Panc1 (cell line): Measurements from ENCODE around the gene USP53. TPM values are rescaled to one million over a fixed set of nuclear protein-coding genes. Genes with fewer than 3 reads are reported as not detected.

Experiments used
- ATAC-seq: fragments of 200-7000 bp; cut with Tn5 transposase; 2 replicates; pipeline ENCODE4 v1.9.1; 2020; ENCODE audit warnings: mild to moderate bottlenecking, moderate library complexity
- BruUV-seq: library from RNA; stranded (reverse); fragments of 400-500 nt; replicated peaks from 2 replicates; lab custom pipeline; 2021; lab: Mats Ljungman, UMichigan
- CTCF ChIA-PET: fragments of 300-600 bp; sonication (Branson Sonifier 250); formaldehyde crosslinking; loops from one replicate; lab custom pipeline; 2022; ENCODE audit warnings: antibody characterized with exemption; lab: Charles Lee
- POLR2A ChIA-PET: fragments of 300-600 bp; sonication (Branson Sonifier 250); formaldehyde crosslinking; loops from one replicate; lab custom pipeline; 2022; ENCODE audit warnings: antibody characterized with exemption; lab: Charles Lee
- DNase-seq: peaks from one replicate; pipeline ENCODE4 v3.0.0-alpha.2; 2010; ENCODE audit warnings: low read depth, low spot score
- H3K27ac ChIP-seq: 2 replicates; pipeline ENCODE4 v1.5.1; 2011; ENCODE audit warnings: mild to moderate bottlenecking, low read length, inconsistent platforms
- H3K27me3 ChIP-seq: fragments of 200-500 bp; sonication (Bioruptor generic); 2 replicates; pipeline ENCODE4 v1.6.0; 2014; ENCODE audit warnings: low read length, inconsistent platforms; ENCODE audit not compliant: control insufficient read depth, insufficient read depth
- H3K36me3 ChIP-seq: fragments of 200-500 bp; sonication (Bioruptor generic); 2 replicates; pipeline ENCODE4 v1.5.1; 2014; ENCODE audit warnings: inconsistent platforms, mild to moderate bottlenecking, low read length, moderate library complexity; ENCODE audit not compliant: control insufficient read depth, insufficient read depth
- H3K4me1 ChIP-seq: 2 replicates; pipeline ENCODE4 v1.5.1; 2011; ENCODE audit warnings: inconsistent platforms, mild to moderate bottlenecking, low read length, moderate library complexity; ENCODE audit not compliant: control insufficient read depth, insufficient read depth
- H3K4me3 ChIP-seq, 2 experiments: 2 replicates each; pipeline ENCODE4 v1.5.1; 2011 to 2012; ENCODE audit warnings: low read depth in 2 of 2, low read length in 2 of 2, mild to moderate bottlenecking in 2 of 2, inconsistent platforms in 1 of 2, moderate library complexity in 1 of 2
- H3K9me3 ChIP-seq: fragments of 200-500 bp; sonication (Bioruptor generic); 2 replicates; pipeline ENCODE4 v1.5.1; 2014; ENCODE audit warnings: low read depth, mild to moderate bottlenecking, inconsistent platforms, low read length, moderate library complexity; ENCODE audit not compliant: control insufficient read depth, insufficient read depth
- CTCF ChIP-seq: fragments of 450-650 bp; IDR thresholded peaks from 2 replicates; pipeline ENCODE4 v1.5.1; 2017; ENCODE audit warnings: mild to moderate bottlenecking
- POLR2AphosphoS5 ChIP-seq: IDR thresholded peaks from 2 replicates; pipeline ENCODE4 v1.6.1; 2012; ENCODE audit warnings: mild to moderate bottlenecking, low read depth, low read length, moderate library complexity
- REST ChIP-seq, 2 experiments: IDR thresholded peaks; 2 replicates each; pipeline ENCODE4 v1.6.1; 2011 to 2012; ENCODE audit warnings: low read depth in 2 of 2, control low read depth in 1 of 2, low read length in 1 of 2, mild to moderate bottlenecking in 1 of 2, moderate library complexity in 1 of 2; ENCODE audit not compliant: insufficient read depth in 1 of 2
- SIN3A ChIP-seq: IDR thresholded peaks from 2 replicates; pipeline ENCODE4 v1.6.1; 2012; ENCODE audit warnings: low read depth, mild to moderate bottlenecking, low read length, moderate library complexity, borderline replicate concordance; ENCODE audit not compliant: insufficient read depth
- TCF7L2 ChIP-seq: IDR thresholded peaks from 2 replicates; pipeline ENCODE4 v1.6.1; 2011; ENCODE audit warnings: mild to moderate bottlenecking, low read depth, low read length, inconsistent platforms
- in situ Hi-C: cut with HindIII; loops from 2 replicates; pipeline ENCODE4 v1.10.0; 2016; ENCODE audit warnings: low sequenced_read_pairs, low pct_unique_long_range_greater_than_20kb
- intact Hi-C: fragments of 100-400 bp; cut with micrococcal nuclease; formaldehyde crosslinking; loops from one replicate; pipeline ENCODE4 v1.10.0; 2022; ENCODE audit not compliant: unreplicated experiment
- total RNA-seq: library from RNA; stranded (reverse); gene quantifications from one replicate; pipeline ENCODE4 v1.2.1, GENCODE V29; 2021; ENCODE audit not compliant: unreplicated experiment

Gene USP53
- total RNA-seq, 1 experiment from 2014 or later = 5.3 TPM

GRCh38 chr4:119284876-119285780 is 72.6 kb downstream of the USP53 start:
- TF ChIP-seq REST (IDR thresholded peaks at IDR 0.05; ENCODE audit: insufficient read depth in 1 of 2, low read depth in 2 of 2, low read length in 1 of 2) = no peak
- TF ChIP-seq SIN3A = no peak
- TF ChIP-seq POLR2AphosphoS5 = no peak
- no peak for TF ChIP-seq TCF7L2
- no peak for TF ChIP-seq CTCF
- POLR2A ChIA-PET = no interaction called here
- no peak overlapping the region for H3K4me3 ChIP-seq
- H3K36me3 ChIP-seq = no peaks in the 10 kb centered on the region
- no TSS peak for BruUV-seq
- DNase-seq (no peak), ATAC-seq (no peak)
- no peaks in the 10 kb centered on the region for H3K4me1 ChIP-seq
- intact Hi-C loops (loop anchor here (1.0 to 5.0 kb wide), 2 partner anchors 243 to 303 kb away; no protein-coding TSS in a partner anchor), in situ Hi-C loops (no loop called here)
- CTCF ChIA-PET = no interaction called here
- H3K9me3 ChIP-seq = no peaks in the 10 kb centered on the region
- H3K27ac ChIP-seq = no peak overlapping the region
- H3K27me3 ChIP-seq = no peaks in the 10 kb centered on the region

GRCh38 chr4:119286377-119287002 is 74.0 kb downstream of the USP53 start:
- ATAC-seq (no peak), DNase-seq (no peak)
- Histone ChIP-seq H3K9me3 (no peaks in the 10 kb centered on the region), H3K27ac (no peak overlapping the region), H3K4me1 (no peaks in the 10 kb centered on the region), H3K36me3 (no peaks in the 10 kb centered on the region), H3K27me3 (no peaks in the 10 kb centered on the region), H3K4me3 (no peak overlapping the region)
- intact Hi-C loops = loop anchor here (5.0 kb wide), 1 partner anchor 304 kb away; no protein-coding TSS in a partner anchor
- TF ChIP-seq CTCF (peak; percentile 64; the same call in 1 of the 2 replicates), TCF7L2 (no peak)
- in situ Hi-C loops = no loop called here
- no TSS peak for BruUV-seq
- ChIA-PET POLR2A (no interaction called here), CTCF (no interaction called here)
